OCI-LY7 (cell line): ENCODE measurements around the gene ROBO2. TPM values are rescaled to one million over a fixed set of nuclear protein-coding genes. Genes with fewer than 3 reads are reported as not detected.

Experiments used
- BruUV-seq: library from RNA; stranded (reverse); fragments of 400-500 nt; replicated peaks from 2 replicates; lab custom pipeline; 2021; lab: Mats Ljungman, UMichigan
- CTCF ChIA-PET: fragments of 300-600 bp; sonication (Branson Sonifier 250); formaldehyde crosslinking; loops from one replicate; lab custom pipeline; 2022; ENCODE audit warnings: antibody characterized with exemption; ENCODE audit not compliant: unreplicated experiment; lab: Charles Lee
- POLR2A ChIA-PET: fragments of 300-600 bp; sonication (Branson Sonifier 250); formaldehyde crosslinking; loops from one replicate; lab custom pipeline; 2022; ENCODE audit warnings: antibody characterized with exemption; lab: Charles Lee
- DNase-seq: peaks from one replicate; pipeline ENCODE4 v3.0.0-alpha.2; 2015; ENCODE audit warnings: low spot score
- H2AFZ ChIP-seq: fragments of 200-600 bp; sonication (generic), shearing (Covaris generic); 2 replicates; pipeline ENCODE4 v1.6.1; 2014; ENCODE audit warnings: mild to moderate bottlenecking, antibody characterized with exemption, low read length, moderate library complexity
- H3K27ac ChIP-seq: fragments of 200-600 bp; sonication (generic); 2 replicates; pipeline ENCODE4 v1.5.1; 2014; ENCODE audit warnings: mixed run types, low read depth, mild to moderate bottlenecking, moderate library complexity, low read length, inconsistent platforms; ENCODE audit not compliant: poor library complexity, severe bottlenecking
- H3K36me3 ChIP-seq: fragments of 200-600 bp; sonication (generic); 2 replicates; pipeline ENCODE4 v1.6.1; 2014; ENCODE audit warnings: mild to moderate bottlenecking, antibody characterized with exemption, low read length, moderate library complexity, mixed read lengths; ENCODE audit not compliant: insufficient read depth
- H3K4me1 ChIP-seq: fragments of 200-600 bp; sonication (generic); 2 replicates; pipeline ENCODE4 v1.5.1; 2014; ENCODE audit warnings: mild to moderate bottlenecking, low read length; ENCODE audit not compliant: insufficient read depth, poor library complexity, severe bottlenecking
- H3K4me2 ChIP-seq: fragments of 200-600 bp; sonication (generic); 2 replicates; pipeline ENCODE4 v1.6.1; 2014; ENCODE audit warnings: mild to moderate bottlenecking, low read length
- H3K4me3 ChIP-seq: fragments of 200-600 bp; sonication (generic); 2 replicates; pipeline ENCODE4 v1.5.1; 2014; ENCODE audit warnings: mild to moderate bottlenecking, low read depth, low read length; ENCODE audit not compliant: poor library complexity, severe bottlenecking
- H3K79me2 ChIP-seq: fragments of 200-600 bp; sonication (generic); 2 replicates; pipeline ENCODE4 v1.6.1; 2016; ENCODE audit warnings: low read depth, mild to moderate bottlenecking, low read length, moderate library complexity, mixed read lengths; ENCODE audit not compliant: insufficient read depth
- H3K9me2 ChIP-seq: fragments of 200-600 bp; sonication (generic); 2 replicates; pipeline ENCODE4 v1.6.1; 2016; ENCODE audit warnings: mild to moderate bottlenecking, low read length, mixed read lengths; ENCODE audit not compliant: insufficient read depth
- H3K9me3 ChIP-seq: fragments of 200-600 bp; sonication (generic); 2 replicates; pipeline ENCODE4 v1.6.1; 2014; ENCODE audit warnings: mild to moderate bottlenecking, mixed run types, low read length, mixed read lengths
- H4K20me1 ChIP-seq: fragments of 200-600 bp; sonication (generic); 2 replicates; pipeline ENCODE4 v1.6.1; 2014; ENCODE audit warnings: mild to moderate bottlenecking, antibody characterized with exemption, low read length, moderate library complexity, mixed read lengths; ENCODE audit not compliant: insufficient read depth
- EZH2phosphoT487 ChIP-seq: fragments of 200-600 bp; sonication (generic); IDR thresholded peaks from 2 replicates; pipeline ENCODE4 v1.6.1; 2018; ENCODE audit warnings: low read depth, borderline replicate concordance, mild to moderate bottlenecking, mixed run types, antibody characterized with exemption, low read length, moderate library complexity, mixed read lengths
- intact Hi-C: fragments of 100-400 bp; cut with micrococcal nuclease; formaldehyde crosslinking; loops from one replicate; pipeline ENCODE4 v1.10.0; 2022; ENCODE audit not compliant: unreplicated experiment
- total RNA-seq, 2 experiments: library from RNA; depleted of rRNA in 1 of 2; stranded (reverse); fragments of >200 nt in 1 of 2; shearing (Covaris generic) in 1 of 2; gene quantifications; 2 replicates each; pipeline ENCODE4 v1.2.3, GENCODE V29; 2014 to 2022
- TF ChIP-seq, protein P1 (sequence below): fragments of 200-600 bp; sonication (generic); conservative IDR thresholded peaks from 2 replicates; pipeline ENCODE4 v1.5.1; 2014; ENCODE audit warnings: mild to moderate bottlenecking, antibody characterized with exemption, low read length, moderate library complexity, mixed read lengths

The ROBO2 gene
- total RNA-seq, 2 experiments from 2014 or later, result 0.06 to 4.8 TPM

- Histone ChIP-seq H3K9me2 (no peaks in the 10 kb centered on the region), H3K27ac (no peak overlapping the region), H3K4me2 (no peak overlapping the region), H3K4me1 (no peaks in the 10 kb centered on the region), H2AFZ (no peak overlapping the region), H3K36me3 (no peaks in the 10 kb centered on the region), H4K20me1 (no peaks in the 10 kb centered on the region), H3K4me3 (no peak overlapping the region), H3K79me2 (no peaks in the 10 kb centered on the region), H3K9me3 (no peaks in the 10 kb centered on the region)
- TF ChIP-seq EZH2phosphoT487, result no peak
- TF ChIP-seq, protein P1, sequence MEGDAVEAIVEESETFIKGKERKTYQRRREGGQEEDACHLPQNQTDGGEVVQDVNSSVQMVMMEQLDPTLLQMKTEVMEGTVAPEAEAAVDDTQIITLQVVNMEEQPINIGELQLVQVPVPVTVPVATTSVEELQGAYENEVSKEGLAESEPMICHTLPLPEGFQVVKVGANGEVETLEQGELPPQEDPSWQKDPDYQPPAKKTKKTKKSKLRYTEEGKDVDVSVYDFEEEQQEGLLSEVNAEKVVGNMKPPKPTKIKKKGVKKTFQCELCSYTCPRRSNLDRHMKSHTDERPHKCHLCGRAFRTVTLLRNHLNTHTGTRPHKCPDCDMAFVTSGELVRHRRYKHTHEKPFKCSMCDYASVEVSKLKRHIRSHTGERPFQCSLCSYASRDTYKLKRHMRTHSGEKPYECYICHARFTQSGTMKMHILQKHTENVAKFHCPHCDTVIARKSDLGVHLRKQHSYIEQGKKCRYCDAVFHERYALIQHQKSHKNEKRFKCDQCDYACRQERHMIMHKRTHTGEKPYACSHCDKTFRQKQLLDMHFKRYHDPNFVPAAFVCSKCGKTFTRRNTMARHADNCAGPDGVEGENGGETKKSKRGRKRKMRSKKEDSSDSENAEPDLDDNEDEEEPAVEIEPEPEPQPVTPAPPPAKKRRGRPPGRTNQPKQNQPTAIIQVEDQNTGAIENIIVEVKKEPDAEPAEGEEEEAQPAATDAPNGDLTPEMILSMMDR, result no peak
- ChIA-PET POLR2A (no interaction called here), CTCF (no interaction called here)
- no TSS peak for BruUV-seq
- no peak for DNase-seq
- intact Hi-C loops, result no loop called here
These were observed 101.5 kb downstream of the ROBO2 start for GRCh38 chr3:77141423-77141822.

- ChIA-PET CTCF (no interaction called here), POLR2A (interaction anchor here (0.7 kb wide), 1 partner anchor 240 kb away, joined by 3 read pairs; no protein-coding TSS in a partner anchor)
- H3K4me3 ChIP-seq, result no peak overlapping the region
- no peaks in the 10 kb centered on the region for H3K36me3 ChIP-seq
- no peaks in the 10 kb centered on the region for H3K4me1 ChIP-seq
- H3K79me2 ChIP-seq, result no peaks in the 10 kb centered on the region
- intact Hi-C loops, result no loop called here
- H2AFZ ChIP-seq, result no peak overlapping the region
- no peak overlapping the region for H3K27ac ChIP-seq
- H3K9me2 ChIP-seq, result no peaks in the 10 kb centered on the region
- H3K9me3 ChIP-seq, result no peaks in the 10 kb centered on the region
- no peak overlapping the region for H3K4me2 ChIP-seq
- TF ChIP-seq, protein P1, result no peak
- no peak for TF ChIP-seq EZH2phosphoT487
- H4K20me1 ChIP-seq, result no peaks in the 10 kb centered on the region
- DNase-seq, result no peak
- BruUV-seq, result no TSS peak
These were observed 102.7 kb downstream of the ROBO2 start for GRCh38 chr3:77142578-77142977.

GRCh38 chr3:77146004-77146403 lies 106.1 kb downstream of the ROBO2 start:
- Histone ChIP-seq H3K27ac (no peak overlapping the region), H3K9me2 (no peaks in the 10 kb centered on the region), H4K20me1 (no peaks in the 10 kb centered on the region), H3K36me3 (no peaks in the 10 kb centered on the region), H3K4me2 (peak overlapping the region; percentile 39; the same call in 1 of the 2 replicates), H3K4me3 (no peak overlapping the region), H3K79me2 (no peaks in the 10 kb centered on the region), H3K4me1 (no peaks in the 10 kb centered on the region), H3K9me3 (no peaks in the 10 kb centered on the region), H2AFZ (no peak overlapping the region)
- ChIA-PET CTCF (no interaction called here), POLR2A (no interaction called here)
- BruUV-seq, result no TSS peak
- intact Hi-C loops, result no loop called here
- TF ChIP-seq EZH2phosphoT487, result no peak
- TF ChIP-seq, protein P1, result no peak
- no peak for DNase-seq
